GM21619 (cell line): ENCODE results near the gene INTS12.
"Not testable (repeated sequence)": the region's sequence is repeated elsewhere in the genome, so short reads cannot be mapped to it uniquely, and the experiment has no call there.

ENCODE experiments used
- ATAC-seq: cut with Tn5 transposase; IDR thresholded peaks from one replicate; pipeline ENCODE4 v1.9.1; 2021; ENCODE audit not compliant: unreplicated experiment

INTS12 gene

GRCh38 chr4:105708181-105709080 lies at the start of gene INTS12, which contains the start of gene GSTCD:
Gene INTS12 (minus strand): TSS chr4:105708689. CDS start chr4:105700005, 8,684 bp downstream.
Gene GSTCD (plus strand): TSS chr4:105708784. CDS start chr4:105717614, 8,830 bp downstream.
- ATAC-seq = peak; percentile 80

- ATAC-seq = no peak
These were observed 46.9 kb upstream of the INTS12 start for GRCh38 chr4:105755375-105755774.

- ATAC-seq = no peak
These were observed 44.9 kb upstream of the INTS12 start for GRCh38 chr4:105753361-105753760.

- ATAC-seq = no peak
These were observed 43.3 kb upstream of the INTS12 start for GRCh38 chr4:105751718-105752299.

- no peak for ATAC-seq
These were observed 39.7 kb upstream of the INTS12 start for GRCh38 chr4:105748222-105748621.

GRCh38 chr4:105741548-105741947 lies 33.1 kb upstream of the INTS12 start:
- ATAC-seq = no peak

- ATAC-seq = not testable (repeated sequence)
These were observed 26.7 kb upstream of the INTS12 start for GRCh38 chr4:105735217-105735616.

GRCh38 chr4:105729895-105730294 lies 21.4 kb upstream of the INTS12 start:
- not testable (repeated sequence) for ATAC-seq

- ATAC-seq = no peak
These were observed 17.1 kb upstream of the INTS12 start for GRCh38 chr4:105725623-105726022.

GRCh38 chr4:105719204-105719603 lies 10.7 kb upstream of the INTS12 start:
- ATAC-seq = no peak

GRCh38 chr4:105715692-105716278 lies 7.3 kb upstream of the INTS12 start:
- no peak for ATAC-seq

GRCh38 chr4:105714932-105715331 lies 6.4 kb upstream of the INTS12 start:
- ATAC-seq = no peak

GRCh38 chr4:105714071-105714521 lies 5.6 kb upstream of the INTS12 start:
- ATAC-seq = peak; percentile 61

GRCh38 chr4:105712766-105713165 lies 4.3 kb upstream of the INTS12 start:
- ATAC-seq = no peak

GRCh38 chr4:105710678-105711077 lies 2.2 kb upstream of the INTS12 start:
- ATAC-seq = no peak

- no peak for ATAC-seq
These were observed 1.6 kb upstream of the INTS12 start for GRCh38 chr4:105710012-105710600.

GRCh38 chr4:105709081-105709450 lies 577 bp upstream of the INTS12 start:
- ATAC-seq = peak; percentile 30

- ATAC-seq = no peak
These were observed 708 bp downstream of the INTS12 start for GRCh38 chr4:105707782-105708180.

- ATAC-seq = no peak
These were observed 9.9 kb downstream of the INTS12 start for GRCh38 chr4:105698607-105699006.

- ATAC-seq = not testable (repeated sequence)
These were observed 12.7 kb downstream of the INTS12 start for GRCh38 chr4:105695832-105696231.

GRCh38 chr4:105694812-105695211 lies 13.7 kb downstream of the INTS12 start:
- ATAC-seq = not testable (repeated sequence)
